IPS DF 4.7 (cell line): ENCODE data around the gene TARM1.

Source experiments
- DNase-seq: peaks from one replicate; pipeline ENCODE4 v3.0.0-alpha.2; 2013; ENCODE audit warnings: low spot score; ENCODE audit errors: extremely low read depth

The TARM1 gene

DNA sequence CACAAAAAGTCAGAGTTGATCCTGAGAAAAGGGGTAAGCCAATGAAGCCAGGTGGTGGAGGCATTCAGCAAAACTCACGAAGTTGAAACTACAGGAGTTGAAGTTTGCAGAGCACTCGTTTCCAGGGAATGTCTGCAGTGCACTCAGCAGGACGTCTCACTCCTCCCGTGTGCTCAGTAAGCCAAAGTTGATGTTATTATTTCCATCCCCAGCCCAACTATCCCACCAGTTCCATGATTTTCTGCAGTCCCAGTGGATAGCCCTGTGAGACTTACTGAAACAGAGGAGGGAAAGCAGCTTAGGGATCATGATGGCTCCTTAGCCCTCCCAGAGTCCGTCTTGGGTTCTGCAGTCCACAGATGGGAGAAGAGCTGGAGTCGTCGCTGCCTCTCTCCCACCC, at the start of gene TARM1:
TARM1 (minus strand) TSS at position 334 of the 400 bp plus-strand sequence; CDS start at position 309, 25 bp downstream.
- no peak for DNase-seq

- no peak for DNase-seq
Measured at GRCh38 chr19:54129617-54129996, 48.4 kb upstream of the TARM1 start.

DNA sequence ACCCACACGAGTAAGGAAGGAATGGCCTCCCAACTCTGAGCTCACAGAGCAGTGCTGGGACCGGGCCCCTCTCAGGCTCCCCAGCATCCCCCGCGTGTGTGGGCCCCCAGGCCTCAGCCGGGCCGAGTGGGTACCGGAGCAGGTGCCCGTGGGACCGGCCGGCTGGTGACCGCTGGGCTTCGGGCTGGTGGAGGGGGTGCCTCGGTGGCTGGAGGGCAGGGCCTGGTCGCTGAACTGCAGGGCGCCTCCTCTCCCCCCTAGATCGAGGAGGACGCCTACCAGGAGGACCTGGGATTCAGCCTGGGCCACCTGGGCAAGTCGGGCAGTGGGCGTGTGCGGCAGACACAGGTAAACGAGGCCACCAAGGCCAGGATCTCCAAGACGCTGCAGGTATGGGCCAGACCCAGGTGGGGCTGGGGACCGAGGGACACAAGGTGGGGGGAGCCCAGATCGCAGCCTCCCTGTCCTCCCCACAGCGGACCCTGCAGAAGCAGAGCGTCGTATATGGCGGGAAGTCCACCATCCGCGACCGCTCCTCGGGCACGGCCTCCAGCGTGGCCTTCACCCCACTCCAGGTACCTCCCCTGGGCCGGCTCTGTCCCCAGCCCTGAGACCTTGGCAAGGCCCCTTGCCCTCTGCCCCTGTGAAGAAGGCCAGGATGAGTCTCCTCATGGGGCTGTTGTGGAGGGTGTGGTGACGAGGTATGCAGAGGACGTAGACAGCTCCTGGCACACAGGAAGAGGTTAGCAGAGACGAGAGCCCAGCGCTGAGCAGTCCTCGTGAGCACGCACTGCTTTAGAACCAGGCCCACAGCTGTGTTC, 47.8 kb upstream of the TARM1 start:
- DNase-seq = no peak

- no peak for DNase-seq
Measured at GRCh38 chr19:54128441-54128725, 47.2 kb upstream of the TARM1 start.

- DNase-seq = no peak
Measured at GRCh38 chr19:54127688-54128440, 46.7 kb upstream of the TARM1 start.

GRCh38 chr19:54125713-54126112, 44.5 kb upstream of the TARM1 start:
- DNase-seq = no peak

DNA sequence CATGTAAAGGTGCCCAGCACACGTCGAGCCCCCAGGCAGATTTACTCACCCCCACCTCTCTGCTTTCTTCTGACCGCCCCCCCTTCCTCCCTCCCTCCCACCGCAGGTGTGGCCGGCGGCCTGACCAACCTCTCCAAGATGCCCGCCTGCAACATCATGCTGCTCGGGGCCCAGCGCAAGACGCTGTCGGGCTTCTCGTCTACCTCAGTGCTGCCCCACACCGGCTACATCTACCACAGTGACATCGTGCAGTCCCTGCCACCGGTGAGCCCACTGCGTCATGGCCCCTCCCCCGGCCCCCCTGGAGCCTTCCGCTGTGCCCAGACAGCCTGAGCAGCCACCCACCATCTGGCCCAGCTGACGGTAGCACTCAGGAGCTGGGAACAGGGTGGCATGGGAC, 43.2 kb upstream of the TARM1 start:
- no peak for DNase-seq

GRCh38 chr19:54123682-54124081, 42.5 kb upstream of the TARM1 start:
- no peak for DNase-seq

DNA sequence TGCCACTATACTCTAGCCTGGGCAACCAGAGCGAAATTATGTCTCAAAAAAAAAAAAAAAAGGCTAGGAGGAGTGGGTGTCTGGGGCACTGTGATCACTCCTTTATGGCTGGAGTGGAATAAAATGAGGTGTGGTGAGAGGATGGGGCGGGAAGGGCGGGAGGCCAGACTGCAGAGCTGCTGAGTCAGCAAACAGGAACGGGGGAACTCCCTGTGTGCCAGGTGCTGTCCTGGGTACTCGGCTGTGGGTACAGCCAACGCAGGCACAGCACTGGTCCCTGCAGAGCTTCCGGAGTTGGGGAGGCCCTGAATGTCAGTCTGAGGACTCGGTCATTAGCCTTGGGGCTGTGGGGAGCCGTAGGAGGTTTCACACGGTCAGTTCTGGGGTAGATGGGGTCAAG, 40.1 kb upstream of the TARM1 start:
- no peak for DNase-seq

DNA sequence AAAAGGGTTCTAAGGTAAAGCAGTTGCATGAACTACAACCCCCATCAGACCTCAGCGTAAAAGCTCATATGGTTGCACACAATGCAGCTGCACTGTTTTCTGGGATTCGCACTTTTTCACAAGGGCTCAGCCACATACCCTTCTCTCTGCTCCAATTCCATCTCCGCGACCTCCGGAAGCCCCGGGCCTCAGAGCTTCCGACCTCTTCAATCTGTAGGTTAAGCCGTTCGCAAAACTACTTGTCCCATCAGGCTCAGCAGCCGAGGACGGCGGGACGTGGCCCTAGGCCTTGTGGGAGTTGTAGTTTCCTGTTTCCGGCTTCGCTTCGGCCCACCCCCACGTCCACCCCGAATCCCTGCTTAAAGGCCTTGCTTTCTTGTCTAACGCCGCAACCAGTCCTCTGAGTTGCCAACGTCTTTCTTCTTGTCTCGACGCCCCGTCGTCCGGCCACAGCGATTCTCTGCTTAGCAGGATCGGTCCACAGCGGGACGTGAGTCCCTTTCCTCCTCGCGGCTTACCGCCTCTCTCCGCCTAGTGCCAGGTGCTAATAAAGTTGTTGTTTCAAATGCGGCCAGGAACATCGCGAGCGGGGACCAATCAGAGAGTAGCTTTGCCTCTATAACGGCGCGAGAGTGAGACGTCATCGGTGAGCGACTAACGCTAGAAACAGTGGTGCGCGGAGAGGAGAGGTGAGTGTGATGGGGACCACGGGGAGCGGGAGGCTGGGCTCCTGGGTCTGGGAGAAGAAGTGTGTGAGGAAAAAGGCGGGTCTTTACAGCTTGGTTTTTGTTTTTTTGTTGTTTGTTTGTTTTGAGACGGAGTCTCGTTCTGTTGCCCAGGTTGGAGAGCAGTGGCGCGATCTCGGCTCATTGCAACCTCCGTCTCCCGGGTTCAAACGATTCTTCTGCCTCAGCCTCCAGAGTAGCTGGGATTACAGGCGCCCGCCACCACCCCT, 34.2 kb upstream of the TARM1 start, which contains the start of the genes PRPF31 and TFPT:
PRPF31 (plus strand) TSS at position 646 of the 955 bp plus-strand sequence. CDS start 2,525 bp downstream, outside the sequence.
TFPT (minus strand) TSS at position 549 of the 955 bp plus-strand sequence; CDS start at position 161, 388 bp downstream.
- peak; percentile 97 for DNase-seq

GRCh38 chr19:54114340-54115108, 33.4 kb upstream of the TARM1 start:
- no peak for DNase-seq

GRCh38 chr19:54109651-54110050, 28.5 kb upstream of the TARM1 start:
- no peak for DNase-seq

GRCh38 chr19:54108496-54108895, 27.3 kb upstream of the TARM1 start:
- no peak for DNase-seq

DNA sequence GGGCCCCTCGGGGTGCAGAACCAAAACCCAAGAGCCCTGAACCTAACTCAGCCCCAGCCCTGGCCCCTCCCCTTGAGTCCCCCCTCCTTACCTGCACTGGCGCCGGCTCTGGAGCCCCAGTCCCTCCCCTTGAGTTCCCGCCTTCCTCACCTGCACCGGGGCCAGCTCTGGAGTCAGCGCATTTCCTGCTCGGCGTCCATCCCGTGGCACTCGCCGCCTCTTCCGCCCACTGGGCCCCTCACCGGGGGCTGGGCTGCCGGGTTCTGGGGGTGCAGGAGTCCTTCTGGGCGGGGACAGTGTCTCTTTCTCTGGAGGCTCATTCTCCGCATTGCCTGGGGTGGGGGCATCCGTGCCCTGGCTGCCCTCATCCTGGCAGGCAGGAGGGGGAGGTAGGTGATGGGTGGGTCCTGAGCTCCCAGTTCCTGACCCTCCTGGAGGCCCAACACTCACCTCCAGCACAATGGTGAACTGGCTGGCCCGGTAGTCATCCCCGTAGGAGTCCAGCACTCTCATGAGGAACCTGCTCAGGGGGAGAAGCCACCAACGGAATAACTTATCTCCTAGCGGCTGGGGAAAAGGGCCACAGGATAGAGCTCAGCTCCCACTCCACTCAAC, 26.8 kb upstream of the TARM1 start:
- DNase-seq = no peak

- DNase-seq = no peak
Measured at GRCh38 chr19:54106716-54107115, 25.6 kb upstream of the TARM1 start.

DNA sequence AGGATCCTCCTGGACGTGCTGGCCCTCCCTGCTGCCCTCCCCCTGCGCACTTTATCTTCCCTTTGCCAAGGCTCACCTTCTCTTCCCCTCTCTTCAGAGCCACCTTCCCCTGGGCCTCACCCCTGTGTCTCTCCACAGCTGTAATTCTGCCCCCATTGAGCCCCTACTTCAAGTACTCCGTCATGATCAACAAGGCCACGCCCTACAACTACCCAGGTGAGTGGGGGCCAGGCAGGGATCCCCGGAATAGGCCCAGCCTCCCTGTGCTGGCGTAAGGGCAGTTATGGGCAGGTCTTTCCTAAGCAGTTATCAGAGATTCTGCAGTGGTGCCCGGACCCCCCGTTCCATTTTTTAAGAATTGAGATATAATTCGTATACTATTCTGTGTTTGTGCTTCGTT, 24.6 kb upstream of the TARM1 start:
- DNase-seq = no peak

DNA sequence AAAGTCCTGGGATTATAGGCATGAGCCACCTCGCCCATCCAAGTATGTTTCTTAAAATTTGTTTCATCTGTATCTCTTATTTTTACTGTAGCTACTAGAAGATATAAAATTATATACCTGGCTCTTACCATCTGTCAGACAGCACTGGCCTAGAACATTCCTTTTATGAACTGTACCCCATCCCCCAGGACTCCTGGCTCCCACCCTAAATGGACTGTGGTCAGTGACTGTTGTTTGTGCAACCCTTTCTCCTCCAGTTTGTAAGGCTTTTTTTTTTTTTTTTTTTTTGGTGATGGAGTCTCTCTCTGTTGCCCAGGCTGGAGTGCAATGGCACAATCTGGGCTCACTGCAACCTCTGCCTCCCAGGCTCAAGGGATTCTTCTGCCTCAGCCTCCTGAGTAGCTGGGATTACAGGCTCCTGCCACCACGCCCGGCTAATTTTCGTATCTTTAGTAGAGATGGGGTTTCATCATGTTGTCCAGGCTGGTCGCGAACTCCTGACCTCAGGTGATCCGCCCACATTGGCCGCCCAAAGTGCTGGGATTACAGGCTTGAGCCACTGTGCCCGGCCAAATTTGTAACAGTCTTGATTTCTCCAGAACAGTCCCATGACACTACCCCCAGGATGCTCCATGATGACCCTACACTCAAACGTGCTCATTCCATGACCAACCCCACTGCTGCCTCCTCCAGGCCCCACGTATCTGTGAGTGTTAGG, 24.0 kb upstream of the TARM1 start:
- DNase-seq = no peak

DNA sequence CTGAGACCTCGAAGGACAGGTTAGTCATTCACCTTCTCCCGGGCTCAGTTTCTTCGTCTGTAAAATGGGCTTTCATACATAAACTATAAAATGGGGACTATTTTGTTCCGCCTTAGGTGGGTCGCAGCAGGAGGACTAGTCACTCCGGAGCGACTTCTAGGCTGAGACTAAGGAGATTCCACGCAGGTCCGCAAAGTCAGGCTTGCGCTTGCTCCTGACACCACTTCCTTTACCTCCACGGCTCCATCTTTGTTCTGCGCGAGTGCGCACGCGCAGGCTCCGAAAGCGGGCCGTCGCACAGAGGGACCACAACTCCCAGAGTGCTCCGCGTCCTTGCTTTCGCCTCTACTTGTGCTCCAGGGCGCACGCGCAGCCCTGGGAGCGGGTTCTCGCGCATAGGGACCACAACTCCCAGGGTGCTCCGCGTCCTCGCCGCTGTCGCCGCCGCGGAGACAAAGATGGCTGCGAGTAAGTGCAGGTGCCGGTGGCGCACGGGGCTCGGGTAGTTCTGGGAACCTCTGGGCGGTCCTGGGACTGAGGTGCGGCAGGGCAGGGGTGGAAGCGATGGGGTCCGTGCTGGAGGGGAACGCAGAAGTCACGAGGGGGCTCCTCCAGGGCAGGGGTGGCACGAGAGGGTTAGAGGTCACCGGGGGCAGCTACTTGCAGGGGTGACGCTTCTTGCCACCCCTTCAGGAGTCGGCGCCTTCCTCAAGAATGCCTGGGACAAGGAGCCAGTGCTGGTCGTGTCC, 21.4 kb upstream of the TARM1 start, which contains the start of gene NDUFA3:
NDUFA3 (plus strand) TSS at position 435 of the 749 bp plus-strand sequence; CDS start at position 459, 24 bp downstream.
- peak; percentile 92 for DNase-seq

- DNase-seq = no peak
Measured at GRCh38 chr19:54100561-54100960, 19.4 kb upstream of the TARM1 start, which contains the start of gene OSCAR. Gene OSCAR (minus strand): TSS chr19:54100803. CDS start chr19:54100792, 11 bp downstream.
